Muscle layer of colon (tissue), 2 donors: Measurements from ENCODE around the gene BCCIP.

Experiments used
- H3K27ac ChIP-seq: one replicate; pipeline ENCODE4 v1.7.0; 2013; ENCODE audit warnings: low read depth, mild to moderate bottlenecking, low read length, moderate library complexity
- H3K27me3 ChIP-seq, 2 donors: one replicate each; pipeline ENCODE4 v1.7.0; 2013; ENCODE audit warnings: low read length in 2 of 2, mild to moderate bottlenecking in 2 of 2; ENCODE audit not compliant: insufficient read depth in 2 of 2, control insufficient read depth in 1 of 2
- H3K36me3 ChIP-seq: one replicate; pipeline ENCODE4 v1.7.0; 2013; ENCODE audit warnings: mild to moderate bottlenecking, low read length; ENCODE audit not compliant: insufficient read depth
- H3K4me1 ChIP-seq: one replicate; pipeline ENCODE4 v1.7.0; 2013; ENCODE audit warnings: mild to moderate bottlenecking, low read length; ENCODE audit not compliant: insufficient read depth
- H3K4me3 ChIP-seq, 2 donors: one replicate each; pipeline ENCODE4 v1.7.0; 2013; ENCODE audit warnings: low read length in 2 of 2, low read depth in 1 of 2, mild to moderate bottlenecking in 1 of 2, moderate library complexity in 1 of 2
- H3K9ac ChIP-seq: one replicate; pipeline ENCODE4 v1.7.0; 2013; ENCODE audit warnings: low read length
- H3K9me3 ChIP-seq: one replicate; pipeline ENCODE4 v1.7.0; 2013; ENCODE audit warnings: mild to moderate bottlenecking, low read length
- donor health status: abdominal sarcoma.
- donor health status: Adenocarcinoma of cecum.

Gene BCCIP

DNA sequence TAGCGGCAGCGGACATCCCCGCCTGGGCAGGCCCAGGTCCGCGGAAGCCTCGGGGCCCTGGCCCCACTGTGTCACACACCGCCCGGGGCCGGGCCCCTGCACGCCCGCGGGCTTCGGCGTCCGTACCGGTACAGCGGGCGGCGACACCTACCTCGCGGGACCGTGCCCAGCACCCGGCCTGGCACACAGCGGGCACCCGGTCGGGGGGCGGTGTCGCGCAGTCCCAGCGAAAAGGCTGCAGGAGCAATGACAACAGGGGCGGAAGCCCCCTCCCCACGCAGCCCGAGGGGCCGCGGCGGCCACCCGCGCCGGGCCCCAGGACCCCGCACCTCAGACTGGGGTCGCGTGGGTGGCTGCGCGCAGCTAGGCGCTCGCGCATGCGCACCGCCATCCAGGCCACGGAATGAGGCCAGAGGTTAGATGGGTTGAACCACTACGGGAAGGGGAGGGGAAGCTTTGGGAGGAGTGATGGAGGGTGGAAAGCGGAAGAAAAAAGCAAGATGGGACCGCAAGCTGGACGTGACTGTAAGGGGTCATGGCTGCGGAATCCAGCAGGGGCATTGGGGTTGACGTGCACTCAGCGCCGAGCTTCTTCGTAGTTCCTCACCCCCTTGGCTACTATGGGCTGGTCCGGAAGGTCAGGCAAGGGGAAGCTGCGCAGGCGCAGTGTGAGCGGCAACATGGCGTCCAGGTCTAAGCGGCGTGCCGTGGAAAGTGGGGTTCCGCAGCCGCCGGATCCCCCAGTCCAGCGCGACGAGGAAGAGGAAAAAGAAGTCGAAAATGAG, at the start of gene BCCIP, which contains the start of gene UROS:
BCCIP (plus strand) TSS at position 669 of the 785 bp plus-strand sequence; CDS start at position 681, 12 bp downstream.
UROS (minus strand) TSS at position 381 of the 785 bp plus-strand sequence. CDS start 6,759 bp downstream, outside the sequence.
- Histone ChIP-seq H3K36me3 (peaks cover 11% of the 10 kb centered on the region), H3K9ac (peak within 1 kb of the TSS; percentile 87), H3K4me3 (peak within 1 kb of the TSS; percentile 94 to 96), H3K27ac (peak within 1 kb of the TSS; percentile 99), H3K9me3 (no peaks in the 10 kb centered on the region), H3K27me3 (no peaks in the 10 kb centered on the region), H3K4me1 (peaks cover 22% of the 10 kb centered on the region)

DNA sequence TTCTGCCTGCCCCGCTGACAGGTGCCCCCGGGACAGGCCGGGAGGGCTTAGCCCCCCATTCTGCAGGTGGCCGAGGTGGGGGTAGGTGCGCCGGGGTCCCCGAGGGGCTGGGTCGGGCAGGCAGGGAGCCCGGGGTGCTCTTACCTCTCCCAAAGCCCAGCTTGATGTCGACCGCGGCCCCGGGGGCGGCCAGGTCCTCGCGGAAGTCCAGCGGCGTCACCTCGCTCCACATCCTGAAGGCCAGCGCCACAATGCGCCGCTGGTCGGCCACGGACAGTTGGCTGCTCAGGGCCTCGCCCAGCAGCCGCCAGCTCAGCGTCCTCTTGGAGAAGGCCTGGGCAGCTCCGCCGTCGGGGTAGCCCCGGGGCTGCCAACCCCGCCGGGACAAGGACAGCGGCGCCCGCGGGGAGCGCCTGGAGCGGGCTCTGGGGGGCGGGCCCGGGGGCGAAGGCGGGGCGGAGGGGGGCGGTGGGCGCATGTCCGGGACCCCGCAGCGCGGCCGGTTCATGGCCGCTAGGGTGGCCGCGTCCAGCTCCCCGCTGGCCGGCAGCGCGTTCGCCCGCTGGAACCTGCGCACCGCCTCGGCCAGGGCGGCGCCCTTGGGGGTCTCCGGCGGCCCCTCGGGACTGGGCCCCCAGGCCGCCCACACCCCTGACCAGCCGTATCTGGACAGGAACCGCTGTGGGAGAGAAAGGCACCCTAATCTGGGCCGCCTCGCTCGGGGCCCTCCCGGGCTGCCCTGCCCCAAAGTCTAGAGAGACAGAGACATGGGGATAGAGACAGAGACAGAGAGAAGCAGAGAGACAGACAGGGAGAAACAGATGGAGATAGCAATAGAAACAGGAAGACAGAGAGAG, 49.4 kb upstream of the BCCIP start:
- H3K36me3 ChIP-seq = no peaks in the 10 kb centered on the region
- no peaks in the 10 kb centered on the region for H3K27me3 ChIP-seq
- H3K9me3 ChIP-seq = no peaks in the 10 kb centered on the region
- H3K4me1 ChIP-seq = peaks cover 5% of the 10 kb centered on the region
- no peak overlapping the region for H3K27ac ChIP-seq
- no peak overlapping the region for H3K9ac ChIP-seq
- no peak overlapping the region for H3K4me3 ChIP-seq

DNA sequence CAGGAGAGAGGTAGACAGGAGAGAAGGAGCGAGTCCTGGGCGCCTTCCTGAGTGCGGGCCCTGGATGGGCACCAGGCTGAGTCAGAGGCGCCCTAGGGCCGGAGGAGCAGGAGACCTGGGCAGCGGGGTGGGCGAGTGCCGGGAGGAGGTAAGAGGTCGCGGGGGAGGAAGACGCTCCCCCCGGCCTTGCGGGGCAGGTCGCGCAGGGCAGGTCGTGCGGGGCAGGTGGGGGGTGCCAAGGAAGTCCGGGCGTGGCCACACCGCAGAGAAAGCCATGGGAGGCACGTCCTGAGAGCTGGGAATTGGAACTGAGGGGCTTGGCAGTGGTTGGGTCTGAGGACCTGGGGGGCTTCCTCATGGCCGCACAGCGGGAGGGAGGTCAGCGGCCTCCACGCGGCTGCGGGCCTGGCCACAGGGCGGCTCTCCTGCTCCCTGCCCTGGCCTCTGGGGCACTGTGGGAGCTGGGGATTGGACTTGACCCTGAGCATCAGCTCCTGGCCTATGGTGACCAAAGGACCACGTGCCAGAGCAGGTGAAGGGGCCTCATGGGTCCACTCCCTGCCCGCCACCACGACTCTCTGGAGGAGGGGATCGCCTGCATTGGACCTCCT, 48.7 kb upstream of the BCCIP start:
- no peaks in the 10 kb centered on the region for H3K4me1 ChIP-seq
- H3K9ac ChIP-seq = no peak overlapping the region
- H3K4me3 ChIP-seq = no peak overlapping the region
- no peaks in the 10 kb centered on the region for H3K27me3 ChIP-seq
- no peaks in the 10 kb centered on the region for H3K9me3 ChIP-seq
- H3K27ac ChIP-seq = no peak overlapping the region
- H3K36me3 ChIP-seq = no peaks in the 10 kb centered on the region

DNA sequence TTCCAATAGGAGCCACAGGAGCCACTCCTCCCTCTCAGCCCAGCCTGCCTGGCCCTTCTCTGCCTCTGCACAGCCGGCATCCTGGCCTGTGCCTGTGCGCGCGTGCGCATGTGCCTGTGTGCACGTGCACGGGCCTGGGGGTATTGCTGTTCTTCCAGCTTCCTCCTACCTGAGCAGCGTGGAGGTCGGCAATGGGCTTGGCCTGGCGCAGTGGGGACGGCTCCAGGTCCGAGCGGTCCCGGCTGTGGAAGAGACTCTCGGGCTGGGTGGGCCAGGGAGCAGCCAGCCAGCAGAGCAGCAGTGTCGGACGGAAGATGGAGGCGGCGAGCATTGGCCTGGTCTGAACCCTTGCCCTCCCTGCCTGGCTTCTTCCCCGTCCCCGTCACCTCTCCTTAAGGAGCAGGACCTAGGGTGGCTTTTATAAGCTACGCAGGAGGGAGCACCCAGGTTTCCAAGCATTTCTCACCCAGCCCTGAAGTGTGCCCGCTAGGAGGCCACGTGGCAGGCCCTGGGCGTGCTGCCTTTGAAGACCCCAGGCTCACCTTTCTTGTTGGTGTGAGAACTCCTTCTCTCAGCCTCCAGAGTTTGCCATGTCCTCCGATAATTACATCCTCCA, 47.7 kb upstream of the BCCIP start, which contains the start of gene MMP21:
MMP21 (minus strand) TSS at position 331 of the 616 bp plus-strand sequence; CDS start at position 331, 0 bp downstream.
- Histone ChIP-seq H3K27me3 (no peaks in the 10 kb centered on the region), H3K4me1 (no peaks in the 10 kb centered on the region), H3K36me3 (no peaks in the 10 kb centered on the region), H3K9ac (no peak within 1 kb of the TSS), H3K27ac (no peak within 1 kb of the TSS), H3K9me3 (no peaks in the 10 kb centered on the region), H3K4me3 (no peak within 1 kb of the TSS)

DNA sequence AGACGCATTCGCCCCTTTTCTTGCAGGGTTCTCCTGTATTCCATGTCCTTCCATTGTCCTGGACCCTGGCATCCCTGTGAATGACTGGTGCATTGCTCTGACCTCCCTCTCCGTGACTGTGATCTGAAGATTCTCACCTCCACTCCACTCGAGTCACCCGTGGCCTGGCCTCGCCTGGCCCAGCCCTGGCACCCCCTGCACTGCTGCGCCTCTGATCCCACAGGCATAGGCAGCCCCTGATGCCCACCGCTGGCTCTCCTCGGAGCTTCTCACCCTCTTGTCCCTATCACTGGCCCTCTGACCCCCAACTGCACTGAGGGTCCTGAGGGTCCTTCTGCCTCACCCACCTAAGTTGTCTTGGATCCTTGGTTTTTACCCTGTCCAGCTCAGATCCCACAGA, 45.5 kb upstream of the BCCIP start:
- H3K27ac ChIP-seq = no peak overlapping the region

DNA sequence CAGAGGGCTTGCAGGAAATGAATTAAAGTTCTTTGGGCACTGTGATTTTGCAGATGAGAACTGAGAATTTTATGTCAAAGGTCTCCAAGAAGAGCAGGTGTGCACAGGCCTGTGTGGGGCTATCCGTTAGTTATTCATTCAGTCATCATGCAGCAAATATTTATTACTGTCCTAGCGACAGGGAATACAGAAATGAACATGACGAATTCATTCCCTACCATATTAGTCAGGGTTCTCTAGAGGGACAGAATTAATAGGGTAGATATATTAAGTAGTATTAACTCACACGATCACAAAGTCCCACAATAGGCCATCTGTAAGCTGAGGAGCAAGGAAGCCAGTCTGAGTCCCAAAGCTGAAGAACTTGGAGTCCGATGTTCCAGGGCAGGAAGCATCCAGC, 44.8 kb upstream of the BCCIP start:
- Histone ChIP-seq H3K4me1 (no peaks in the 10 kb centered on the region), H3K36me3 (no peaks in the 10 kb centered on the region), H3K9ac (no peak overlapping the region), H3K27ac (no peak overlapping the region), H3K9me3 (no peaks in the 10 kb centered on the region), H3K27me3 (no peaks in the 10 kb centered on the region), H3K4me3 (no peak overlapping the region)

More for the DNA sequence above, 45.5 kb upstream of the BCCIP start:
- Histone ChIP-seq H3K4me1 (no peaks in the 10 kb centered on the region), H3K27me3 (no peaks in the 10 kb centered on the region), H3K36me3 (no peaks in the 10 kb centered on the region), H3K4me3 (no peak overlapping the region), H3K9me3 (no peaks in the 10 kb centered on the region), H3K9ac (no peak overlapping the region)

DNA sequence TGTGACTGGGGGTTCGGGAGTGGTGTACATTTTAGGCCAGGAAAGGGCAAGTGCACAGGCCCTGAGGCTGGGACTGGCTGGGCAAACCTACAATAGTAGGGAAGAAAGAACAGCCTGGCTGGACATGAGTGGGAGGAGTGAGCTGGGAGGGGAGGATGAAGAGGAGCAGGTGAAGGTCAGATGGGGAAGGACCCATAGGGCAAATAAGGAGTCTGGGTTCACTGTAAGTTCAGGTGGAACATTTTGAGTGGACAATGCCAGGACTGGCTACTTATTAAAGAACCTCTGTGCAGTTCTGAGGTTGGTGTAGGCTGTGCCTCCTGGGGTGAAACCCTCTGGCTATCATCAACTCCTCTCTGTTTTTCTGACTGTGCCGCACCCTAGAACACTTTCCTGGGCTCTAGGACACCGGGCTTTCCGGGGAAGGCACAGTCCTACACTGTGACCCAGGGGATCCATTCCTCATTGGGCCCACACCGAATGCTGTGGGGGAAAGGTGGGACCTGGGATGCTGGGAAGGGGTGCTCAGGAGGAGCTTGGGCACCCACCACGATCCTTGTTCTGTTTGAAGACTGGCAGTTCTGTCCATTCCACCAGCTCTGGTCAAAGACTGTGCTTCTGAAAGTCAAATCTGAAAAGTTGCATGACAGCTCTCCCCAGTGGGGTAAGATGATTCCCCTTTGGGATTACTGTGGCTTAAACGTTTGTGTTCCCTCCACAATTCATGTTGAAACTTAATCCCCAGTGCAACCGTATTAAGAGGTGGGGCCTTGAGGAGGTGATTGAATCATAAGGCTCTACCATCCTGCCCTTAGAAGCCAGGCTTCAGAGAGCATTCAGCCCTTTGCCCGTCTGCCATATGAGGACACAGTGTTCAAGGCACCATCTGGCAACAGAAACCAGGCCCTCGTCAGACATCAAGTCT, 43.7 kb upstream of the BCCIP start:
- no peak overlapping the region for H3K9ac ChIP-seq
- H3K9me3 ChIP-seq = no peaks in the 10 kb centered on the region
- no peaks in the 10 kb centered on the region for H3K4me1 ChIP-seq
- no peak overlapping the region for H3K4me3 ChIP-seq
- no peaks in the 10 kb centered on the region for H3K36me3 ChIP-seq
- no peak overlapping the region for H3K27ac ChIP-seq
- no peaks in the 10 kb centered on the region for H3K27me3 ChIP-seq

DNA sequence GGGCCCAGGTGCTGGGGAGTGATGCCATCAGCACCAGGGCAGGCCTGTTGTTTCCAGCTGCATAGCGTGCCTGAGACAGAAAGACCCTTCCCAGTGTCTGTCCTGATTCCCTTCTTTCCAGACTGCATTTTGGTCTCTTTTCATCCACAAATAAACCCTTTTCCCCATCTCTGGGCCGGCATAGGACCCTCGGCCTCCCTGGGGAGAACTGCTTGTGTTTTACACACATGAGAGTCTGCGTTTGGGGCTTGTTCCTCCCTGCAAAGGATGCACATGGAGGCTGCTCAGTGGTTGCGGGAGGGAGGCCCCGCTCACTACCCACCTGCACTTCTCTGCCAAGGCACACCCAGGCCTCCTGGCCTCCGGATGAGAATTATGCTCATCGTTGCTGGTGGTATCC, 42.0 kb upstream of the BCCIP start:
- Histone ChIP-seq H3K36me3 (no peaks in the 10 kb centered on the region), H3K9ac (no peak overlapping the region), H3K27me3 (no peaks in the 10 kb centered on the region), H3K4me3 (no peak overlapping the region), H3K9me3 (no peaks in the 10 kb centered on the region), H3K27ac (no peak overlapping the region), H3K4me1 (no peaks in the 10 kb centered on the region)

DNA sequence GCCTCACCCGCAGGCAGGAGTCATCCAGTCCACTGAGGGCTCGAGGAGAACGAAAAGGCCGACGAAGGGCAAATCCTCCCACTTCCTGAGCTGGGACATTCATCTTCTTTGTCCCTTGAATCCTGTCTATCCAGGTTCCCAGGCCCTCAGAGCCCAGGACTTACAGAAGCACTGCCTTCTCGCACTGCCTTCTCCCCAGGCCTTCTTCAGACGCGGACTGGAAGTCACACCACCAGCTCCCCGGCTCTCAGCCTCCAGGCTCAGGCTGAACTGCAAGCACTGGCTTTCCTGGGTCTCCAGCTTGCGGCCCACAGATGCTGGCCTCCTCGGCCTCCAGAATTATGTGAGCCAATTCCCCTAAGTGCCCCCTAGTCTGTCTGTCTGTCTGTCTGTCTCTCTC, 41.3 kb upstream of the BCCIP start:
- Histone ChIP-seq H3K9me3 (no peaks in the 10 kb centered on the region), H3K27ac (no peak overlapping the region), H3K36me3 (no peaks in the 10 kb centered on the region)

DNA sequence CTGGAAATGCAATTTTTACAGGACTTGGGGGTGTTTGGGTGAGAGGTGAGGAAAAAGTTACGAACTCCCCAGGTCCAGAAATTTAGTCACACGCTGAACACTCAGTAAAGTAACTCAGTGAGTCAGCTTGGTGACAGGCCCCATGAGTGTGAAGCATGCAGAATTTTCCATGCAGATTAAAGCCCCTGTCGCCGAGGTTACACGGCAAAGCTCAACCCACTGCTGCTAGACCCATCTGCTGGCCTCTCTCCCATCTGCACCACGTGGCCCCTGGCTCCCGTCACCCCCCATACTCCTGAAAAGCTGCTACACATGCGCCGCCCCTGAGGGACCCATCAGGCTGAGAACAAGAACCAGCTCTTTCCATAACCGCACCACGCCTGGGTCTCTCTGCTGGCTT, 40.7 kb upstream of the BCCIP start:
- H3K4me1 ChIP-seq = no peaks in the 10 kb centered on the region
- no peaks in the 10 kb centered on the region for H3K9me3 ChIP-seq
- H3K27ac ChIP-seq = no peak overlapping the region
- no peak overlapping the region for H3K4me3 ChIP-seq
- H3K27me3 ChIP-seq = no peaks in the 10 kb centered on the region
- H3K9ac ChIP-seq = no peak overlapping the region
- H3K36me3 ChIP-seq = no peaks in the 10 kb centered on the region

More for the DNA sequence above, 41.3 kb upstream of the BCCIP start:
- Histone ChIP-seq H3K27me3 (no peaks in the 10 kb centered on the region), H3K4me3 (no peak overlapping the region), H3K4me1 (no peaks in the 10 kb centered on the region), H3K9ac (no peak overlapping the region)
